Measurements from ENCODE around the gene LHFPL3. TPM values are rescaled to one million over a fixed set of nuclear protein-coding genes. Genes with fewer than 3 reads are reported as not detected.

Gene LHFPL3
- polyA plus RNA-seq, 1 donor from 2014 or later: 5.6 TPM

DNA sequence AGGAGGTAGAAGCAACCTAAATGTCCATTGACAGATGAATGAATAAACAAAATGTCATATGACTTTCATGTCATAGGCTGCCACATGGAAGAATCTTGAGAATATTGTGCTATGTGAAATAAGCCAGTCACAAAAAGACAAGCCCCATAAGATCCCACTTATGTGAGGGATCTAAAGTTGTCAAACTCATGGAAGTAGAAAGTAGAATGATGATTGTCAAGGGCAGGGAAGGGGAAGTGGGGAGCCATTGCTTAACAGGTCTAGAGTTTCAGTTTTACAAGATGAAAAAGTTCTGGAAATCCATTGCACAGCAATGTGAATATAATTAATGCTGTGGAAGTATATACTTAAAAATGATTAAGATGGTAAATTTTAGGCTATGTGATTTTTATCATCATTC, 456.3 kb downstream of the LHFPL3 start:
- H3F3A ChIP-seq (ENCODE audit: insufficient read depth, low read length, poor library complexity, severe bottlenecking): no peaks in the 10 kb centered on the region
- H4K20me1 ChIP-seq (ENCODE audit: insufficient read depth): no peaks in the 10 kb centered on the region
- H3K27me3 ChIP-seq (ENCODE audit: insufficient read depth, low read depth, low read length): no peaks in the 10 kb centered on the region
- no peaks in the 10 kb centered on the region for H3K9me2 ChIP-seq (ENCODE audit: insufficient read depth, low read length)
- TF ChIP-seq REST (IDR thresholded peaks at IDR 0.05; ENCODE audit: borderline replicate concordance) (no peak), RAD21 (conservative IDR thresholded peaks at IDR 0.05) (no peak), CTCF (IDR thresholded peaks at IDR 0.05; ENCODE audit: poor library complexity, severe bottlenecking) (no peak), MXI1 (conservative IDR thresholded peaks at IDR 0.05; ENCODE audit: poor library complexity, severe bottlenecking) (no peak), TAF1 (IDR thresholded peaks at IDR 0.05; ENCODE audit: low read depth) (no peak), SMC3 (conservative IDR thresholded peaks at IDR 0.05; ENCODE audit: poor library complexity) (no peak), EZH2 (IDR thresholded peaks at IDR 0.05; ENCODE audit: borderline replicate concordance, insufficient read depth, low read length, poor library complexity, severe bottlenecking) (no peak), POLR2AphosphoS5 (IDR thresholded peaks at IDR 0.05) (no peak)
- H2AFZ ChIP-seq (ENCODE audit: low read depth, low read length): no peak overlapping the region
- H3K9ac ChIP-seq (ENCODE audit: low read length): no peak overlapping the region
- no peaks in the 10 kb centered on the region for H3K36me3 ChIP-seq (ENCODE audit: insufficient read depth, low read length)
- no peaks in the 10 kb centered on the region for H3K9me3 ChIP-seq (ENCODE audit: low read length)
- H3K27ac ChIP-seq (ENCODE audit: low read length): no peak overlapping the region
- H3K4me3 ChIP-seq (ENCODE audit: low read length): no peak overlapping the region
- no peak overlapping the region for H3K4me2 ChIP-seq (ENCODE audit: low read length)
- no peaks in the 10 kb centered on the region for H3K79me2 ChIP-seq (replicated peaks; ENCODE audit: insufficient read depth, low read length)

DNA sequence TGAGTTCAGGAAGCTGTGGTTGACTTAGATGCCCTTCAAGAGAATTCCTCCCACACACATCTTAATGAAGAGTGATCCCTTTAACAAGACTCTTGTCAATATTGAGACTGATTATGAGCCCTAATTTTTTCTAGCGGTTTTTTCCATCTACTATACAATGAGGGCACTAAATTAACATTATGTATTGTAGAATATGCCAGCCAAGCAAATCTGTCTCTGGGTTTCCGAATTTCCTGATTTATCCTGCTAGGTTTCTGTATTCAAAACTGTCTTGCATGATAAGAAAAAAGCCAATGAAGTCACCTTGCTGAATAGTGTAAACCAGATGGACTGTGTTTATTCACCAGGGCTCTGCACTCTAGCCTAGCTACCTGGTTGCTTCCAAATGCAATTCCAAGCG, 461.4 kb downstream of the LHFPL3 start:
- no peaks in the 10 kb centered on the region for H3K79me2 ChIP-seq (replicated peaks; ENCODE audit: insufficient read depth, low read length)
- no peak overlapping the region for H3K9ac ChIP-seq (ENCODE audit: low read length)
- TF ChIP-seq TAF1 (IDR thresholded peaks at IDR 0.05; ENCODE audit: low read depth) (no peak), REST (IDR thresholded peaks at IDR 0.05; ENCODE audit: borderline replicate concordance) (no peak), SMC3 (conservative IDR thresholded peaks at IDR 0.05; ENCODE audit: poor library complexity) (no peak), EZH2 (IDR thresholded peaks at IDR 0.05; ENCODE audit: borderline replicate concordance, insufficient read depth, low read length, poor library complexity, severe bottlenecking) (no peak), MXI1 (conservative IDR thresholded peaks at IDR 0.05; ENCODE audit: poor library complexity, severe bottlenecking) (no peak), EP300 (conservative IDR thresholded peaks at IDR 0.05; ENCODE audit: poor library complexity, severe bottlenecking) (no peak), RAD21 (conservative IDR thresholded peaks at IDR 0.05) (no peak), CTCF (IDR thresholded peaks at IDR 0.05; ENCODE audit: poor library complexity, severe bottlenecking) (no peak), POLR2AphosphoS5 (IDR thresholded peaks at IDR 0.05) (no peak)
- H3F3A ChIP-seq (ENCODE audit: insufficient read depth, low read length, poor library complexity, severe bottlenecking): no peaks in the 10 kb centered on the region
- no peaks in the 10 kb centered on the region for H3K36me3 ChIP-seq (ENCODE audit: insufficient read depth, low read length)
- no peaks in the 10 kb centered on the region for H3K9me2 ChIP-seq (ENCODE audit: insufficient read depth, low read length)
- H4K20me1 ChIP-seq (ENCODE audit: insufficient read depth): no peaks in the 10 kb centered on the region
- no peak overlapping the region for H3K27ac ChIP-seq (ENCODE audit: low read length)
- no peaks in the 10 kb centered on the region for H3K9me3 ChIP-seq (ENCODE audit: low read length)
- H2AFZ ChIP-seq (ENCODE audit: low read depth, low read length): no peak overlapping the region
- H3K27me3 ChIP-seq (ENCODE audit: insufficient read depth, low read depth, low read length): no peaks in the 10 kb centered on the region
- H3K4me2 ChIP-seq (ENCODE audit: low read length): no peak overlapping the region
- no peak overlapping the region for H3K4me3 ChIP-seq (ENCODE audit: low read length)
